ENCODE data around the gene LAMP5. TPM values are rescaled to one million over a fixed set of nuclear protein-coding genes. Genes with fewer than 3 reads are reported as not detected.

The LAMP5 gene
- total and polyA plus RNA-seq, 4 experiments from 2014 or later, result not detected

GRCh38 chr20:9565910-9566550, 51.6 kb downstream of the LAMP5 start:
- Histone ChIP-seq H3K27me3 (ENCODE audit: insufficient read depth, low read length) (no peaks in the 10 kb centered on the region), H3K9me3 (ENCODE audit: control insufficient read depth in 1 of 2, low read length in 2 of 2) (no peaks in the 10 kb centered on the region), H3K27ac (ENCODE audit: low read depth, low read length) (no peak overlapping the region), H3K4me1 (ENCODE audit: insufficient read depth, low read length) (no peaks in the 10 kb centered on the region), H3K4me3 (ENCODE audit: low read length in 2 of 2) (no peak overlapping the region), H3K36me3 (ENCODE audit: insufficient read depth, low read length) (no peaks in the 10 kb centered on the region)
- no peak for DNase-seq
- POLR2A ChIA-PET (ENCODE audit: partially characterized antibody), result no interaction called here
- intact Hi-C loops (cut with micrococcal nuclease), result no loop called here
- H3K4me3 Mint-ChIP-seq, result no peak overlapping the region
- H3K27ac Mint-ChIP-seq, result no peak overlapping the region
- no peaks in the 10 kb centered on the region for H3K36me3 Mint-ChIP-seq
- peaks cover 0 to 3% (median 0%) of the 10 kb centered on the region in 8 donors for H3K9me3 Mint-ChIP-seq
- CTCF ChIA-PET (ENCODE audit: partially characterized antibody), result no interaction called here
- H3K27me3 Mint-ChIP-seq, result peaks cover 0 to 3% of the 10 kb centered on the region in 2 donors
- no peaks in the 10 kb centered on the region for H3K4me1 Mint-ChIP-seq

- ChIA-PET CTCF (ENCODE audit: partially characterized antibody) (no interaction called here), POLR2A (ENCODE audit: partially characterized antibody) (no interaction called here)
- DNase-seq, result no peak
- intact Hi-C loops (cut with micrococcal nuclease), result no loop called here
- H3K4me1 Mint-ChIP-seq, result no peaks in the 10 kb centered on the region
- H3K36me3 Mint-ChIP-seq, result no peaks in the 10 kb centered on the region
- no peaks in the 10 kb centered on the region for H3K27me3 ChIP-seq (ENCODE audit: insufficient read depth, low read length)
- H3K9me3 Mint-ChIP-seq, result peaks cover 0 to 5% (median 0%) of the 10 kb centered on the region in 8 donors
- no peaks in the 10 kb centered on the region for H3K4me1 ChIP-seq (ENCODE audit: insufficient read depth, low read length)
- no peak overlapping the region for H3K27ac ChIP-seq (ENCODE audit: low read depth, low read length)
- H3K4me3 Mint-ChIP-seq, result no peak overlapping the region
- no peaks in the 10 kb centered on the region for H3K36me3 ChIP-seq (ENCODE audit: insufficient read depth, low read length)
- H3K4me3 ChIP-seq (ENCODE audit: low read length in 2 of 2), result no peak overlapping the region
- H3K9me3 ChIP-seq (ENCODE audit: control insufficient read depth in 1 of 2, low read length in 2 of 2), result no peaks in the 10 kb centered on the region
- no peak overlapping the region for H3K27ac Mint-ChIP-seq
- peaks cover 0 to 3% of the 10 kb centered on the region in 2 donors for H3K27me3 Mint-ChIP-seq
Observed at GRCh38 chr20:9566977-9567376, 52.6 kb downstream of the LAMP5 start.

- Mint-ChIP-seq H3K27ac (no peak overlapping the region), H3K4me1 (no peaks in the 10 kb centered on the region), H3K9me3 (peaks cover 0 to 5% (median 0%) of the 10 kb centered on the region in 8 donors), H3K27me3 (peaks cover 1% of the 10 kb centered on the region in 2 donors), H3K36me3 (no peaks in the 10 kb centered on the region), H3K4me3 (no peak overlapping the region)
- ChIA-PET CTCF (ENCODE audit: partially characterized antibody) (interaction anchor here (1.2 to 1.5 kb wide), 2 partner anchors 10 to 47 kb away, joined by 3 to 4 read pairs; no protein-coding TSS in a partner anchor), POLR2A (ENCODE audit: partially characterized antibody) (no interaction called here)
- intact Hi-C loops (cut with micrococcal nuclease), result no loop called here
- H3K27me3 ChIP-seq (ENCODE audit: insufficient read depth, low read length), result no peaks in the 10 kb centered on the region
- no peak overlapping the region for H3K27ac ChIP-seq (ENCODE audit: low read depth, low read length)
- DNase-seq, result no peak
- no peaks in the 10 kb centered on the region for H3K9me3 ChIP-seq (ENCODE audit: control insufficient read depth in 1 of 2, low read length in 2 of 2)
- no peaks in the 10 kb centered on the region for H3K36me3 ChIP-seq (ENCODE audit: insufficient read depth, low read length)
- H3K4me1 ChIP-seq (ENCODE audit: insufficient read depth, low read length), result no peaks in the 10 kb centered on the region
- no peak overlapping the region for H3K4me3 ChIP-seq (ENCODE audit: low read length in 2 of 2)
Observed at GRCh38 chr20:9570612-9571011, 56.2 kb downstream of the LAMP5 start.

- POLR2A ChIA-PET (ENCODE audit: partially characterized antibody), result no interaction called here
- CTCF ChIA-PET (ENCODE audit: partially characterized antibody), result no interaction called here
- H3K36me3 ChIP-seq (ENCODE audit: insufficient read depth, low read length), result no peaks in the 10 kb centered on the region
- Mint-ChIP-seq H3K27me3 (peaks cover 1% of the 10 kb centered on the region in 2 donors), H3K9me3 (peaks cover 0 to 5% (median 0%) of the 10 kb centered on the region in 8 donors), H3K27ac (no peak overlapping the region), H3K36me3 (no peaks in the 10 kb centered on the region), H3K4me3 (no peak overlapping the region), H3K4me1 (no peaks in the 10 kb centered on the region)
- no peaks in the 10 kb centered on the region for H3K4me1 ChIP-seq (ENCODE audit: insufficient read depth, low read length)
- H3K27ac ChIP-seq (ENCODE audit: low read depth, low read length), result no peak overlapping the region
- intact Hi-C loops (cut with micrococcal nuclease), result no loop called here
- no peaks in the 10 kb centered on the region for H3K9me3 ChIP-seq (ENCODE audit: control insufficient read depth in 1 of 2, low read length in 2 of 2)
- no peak overlapping the region for H3K4me3 ChIP-seq (ENCODE audit: low read length in 2 of 2)
- no peaks in the 10 kb centered on the region for H3K27me3 ChIP-seq (ENCODE audit: insufficient read depth, low read length)
- no peak for DNase-seq
Observed at GRCh38 chr20:9571783-9572182, 57.4 kb downstream of the LAMP5 start.

- no peak overlapping the region for H3K4me3 ChIP-seq (ENCODE audit: low read length in 2 of 2)
- H3K27ac Mint-ChIP-seq, result no peak overlapping the region
- peaks cover 0 to 5% (median 0%) of the 10 kb centered on the region in 8 donors for H3K9me3 Mint-ChIP-seq
- ChIA-PET POLR2A (ENCODE audit: partially characterized antibody) (no interaction called here), CTCF (ENCODE audit: partially characterized antibody) (no interaction called here)
- H3K36me3 ChIP-seq (ENCODE audit: insufficient read depth, low read length), result no peaks in the 10 kb centered on the region
- H3K27ac ChIP-seq (ENCODE audit: low read depth, low read length), result no peak overlapping the region
- H3K4me1 Mint-ChIP-seq, result no peaks in the 10 kb centered on the region
- H3K4me1 ChIP-seq (ENCODE audit: insufficient read depth, low read length), result no peaks in the 10 kb centered on the region
- H3K4me3 Mint-ChIP-seq, result no peak overlapping the region
- peaks cover 1% of the 10 kb centered on the region in 2 donors for H3K27me3 Mint-ChIP-seq
- DNase-seq, result no peak
- intact Hi-C loops (cut with micrococcal nuclease), result no loop called here
- H3K36me3 Mint-ChIP-seq, result no peaks in the 10 kb centered on the region
- no peaks in the 10 kb centered on the region for H3K27me3 ChIP-seq (ENCODE audit: insufficient read depth, low read length)
- no peaks in the 10 kb centered on the region for H3K9me3 ChIP-seq (ENCODE audit: control insufficient read depth in 1 of 2, low read length in 2 of 2)
Observed at GRCh38 chr20:9572670-9573069, 58.3 kb downstream of the LAMP5 start.

GRCh38 chr20:9573335-9574151, 59.2 kb downstream of the LAMP5 start:
- H3K27me3 ChIP-seq (ENCODE audit: insufficient read depth, low read length), result no peaks in the 10 kb centered on the region
- Mint-ChIP-seq H3K36me3 (no peaks in the 10 kb centered on the region), H3K4me1 (no peaks in the 10 kb centered on the region), H3K4me3 (no peak overlapping the region), H3K9me3 (peaks cover 0 to 5% (median 0%) of the 10 kb centered on the region in 8 donors), H3K27ac (no peak overlapping the region), H3K27me3 (peaks cover 1% of the 10 kb centered on the region in 2 donors)
- no peaks in the 10 kb centered on the region for H3K36me3 ChIP-seq (ENCODE audit: insufficient read depth, low read length)
- H3K9me3 ChIP-seq (ENCODE audit: control insufficient read depth in 1 of 2, low read length in 2 of 2), result no peaks in the 10 kb centered on the region
- POLR2A ChIA-PET (ENCODE audit: partially characterized antibody), result no interaction called here
- no peak overlapping the region for H3K27ac ChIP-seq (ENCODE audit: low read depth, low read length)
- intact Hi-C loops (cut with micrococcal nuclease), result no loop called here
- DNase-seq, result no peak
- CTCF ChIA-PET (ENCODE audit: partially characterized antibody), result no interaction called here
- H3K4me3 ChIP-seq (ENCODE audit: low read length in 2 of 2), result no peak overlapping the region
- H3K4me1 ChIP-seq (ENCODE audit: insufficient read depth, low read length), result no peaks in the 10 kb centered on the region

- intact Hi-C loops (cut with micrococcal nuclease), result no loop called here
- Histone ChIP-seq H3K36me3 (ENCODE audit: insufficient read depth, low read length) (no peaks in the 10 kb centered on the region), H3K27ac (ENCODE audit: low read depth, low read length) (no peak overlapping the region), H3K27me3 (ENCODE audit: insufficient read depth, low read length) (no peaks in the 10 kb centered on the region), H3K4me3 (ENCODE audit: low read length in 2 of 2) (no peak overlapping the region), H3K4me1 (ENCODE audit: insufficient read depth, low read length) (no peaks in the 10 kb centered on the region), H3K9me3 (ENCODE audit: control insufficient read depth in 1 of 2, low read length in 2 of 2) (no peaks in the 10 kb centered on the region)
- H3K4me1 Mint-ChIP-seq, result no peaks in the 10 kb centered on the region
- H3K4me3 Mint-ChIP-seq, result no peak overlapping the region
- H3K27me3 Mint-ChIP-seq, result peaks cover 1% of the 10 kb centered on the region in 2 donors
- no peak for DNase-seq
- no peak overlapping the region for H3K27ac Mint-ChIP-seq
- ChIA-PET POLR2A (ENCODE audit: partially characterized antibody) (no interaction called here), CTCF (ENCODE audit: partially characterized antibody) (no interaction called here)
- peaks cover 0 to 3% (median 0%) of the 10 kb centered on the region in 8 donors for H3K9me3 Mint-ChIP-seq
- H3K36me3 Mint-ChIP-seq, result no peaks in the 10 kb centered on the region
Observed at GRCh38 chr20:9574181-9574580, 59.8 kb downstream of the LAMP5 start.
